ENCODE measurements around the gene CTPS1. TPM values are rescaled to one million over a fixed set of nuclear protein-coding genes. Genes with fewer than 3 reads are reported as not detected.
A peak's percentile ranks its signal among the peaks of the same experiment; 100 is the strongest.

Gene CTPS1
- total RNA-seq, 4 donors from 2014 or later = 29.8 to 46.3 (median 35.8) TPM

DNA sequence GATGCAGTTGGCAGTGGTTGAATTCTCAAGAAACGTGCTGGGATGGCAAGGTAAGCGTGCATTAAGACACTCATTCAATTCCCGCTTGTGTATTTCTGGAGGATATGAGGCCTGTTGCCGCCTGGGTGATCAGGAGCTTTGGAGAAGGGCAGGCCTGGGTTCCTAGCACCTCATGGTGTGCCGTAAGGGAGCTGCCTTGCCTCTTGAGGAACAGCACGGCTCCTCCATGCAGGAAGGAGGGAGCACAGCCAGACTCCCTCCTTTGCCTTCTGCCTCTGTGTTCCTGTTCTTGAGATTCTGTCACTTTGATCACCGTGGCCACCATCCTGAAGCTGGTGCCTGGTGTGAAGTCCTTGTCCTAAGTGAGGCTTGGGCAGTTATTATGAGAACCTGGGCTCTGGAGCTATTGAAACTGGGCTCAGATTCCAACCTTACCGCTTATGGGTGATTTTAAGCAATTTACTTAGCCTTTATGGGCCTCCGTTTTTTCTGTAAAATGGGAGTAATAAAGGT is 23.7 kb downstream of the CTPS1 start:
- WGBS, 2 donors = 74 to 81% methylated on average over 9 of the region's 9 CpGs
- Histone ChIP-seq H3K9me3 (no peaks in the 10 kb centered on the region), H3K27ac (peak overlapping the region in 2 of 4 donors; percentile 60 to 66), H3K4me1 (peaks cover 0 to 27% (median 15%) of the 10 kb centered on the region in 4 donors), H3K4me3 (no peak overlapping the region), H3K27me3 (no peaks in the 10 kb centered on the region), H3K36me3 (peaks cover 0 to 85% (median 0%) of the 10 kb centered on the region in 3 donors)
- TF ChIP-seq CTCF (IDR thresholded peaks at IDR 0.05) (no peak), POLR2A (IDR thresholded peaks at IDR 0.05) (no peak)
- DNase-seq (ENCODE audit: low spot score in 2 of 2) = no peak

GRCh38 chr1:41003640-41004220 is 24.2 kb downstream of the CTPS1 start:
- WGBS, 2 donors = 43% methylated on average over 11 of the region's 11 CpGs
- H3K4me3 ChIP-seq = no peak overlapping the region
- H3K27me3 ChIP-seq = no peaks in the 10 kb centered on the region
- H3K9me3 ChIP-seq = no peaks in the 10 kb centered on the region
- peaks cover 0 to 27% (median 15%) of the 10 kb centered on the region in 4 donors for H3K4me1 ChIP-seq
- peaks cover 0 to 85% (median 0%) of the 10 kb centered on the region in 3 donors for H3K36me3 ChIP-seq
- TF ChIP-seq EP300 (IDR thresholded peaks at IDR 0.05) = peak in 1 of 2 donors; percentile 85
- no peak for TF ChIP-seq POLR2A (IDR thresholded peaks at IDR 0.05)
- peak; percentile 28 to 79 (median 53) for TF ChIP-seq CTCF (IDR thresholded peaks at IDR 0.05)
- H3K27ac ChIP-seq = peak overlapping the region in 2 of 4 donors; percentile 60 to 66
- peak; percentile 96 to 100 for DNase-seq (ENCODE audit: low spot score in 2 of 2)

DNA sequence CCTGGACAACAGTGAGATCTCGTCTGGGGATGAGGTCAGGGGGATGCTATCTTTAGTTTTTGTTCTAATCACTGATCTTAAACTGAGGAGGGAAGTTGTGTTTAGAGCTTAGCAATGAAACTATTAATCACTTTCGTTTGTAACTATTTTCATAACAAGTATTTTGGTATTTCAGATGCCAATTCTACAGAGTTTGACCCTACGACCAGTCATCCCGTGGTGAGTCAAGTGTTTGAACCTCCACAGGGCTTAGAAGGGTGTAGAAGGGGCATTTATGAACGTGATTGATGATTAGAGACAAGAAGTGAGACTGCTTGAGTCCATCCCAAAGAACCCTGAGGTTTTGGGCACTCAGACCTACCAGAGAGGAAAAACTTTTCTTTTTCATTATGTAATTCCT is 26.4 kb downstream of the CTPS1 start:
- WGBS, 2 donors = 69 to 70% methylated on average over 5 of the region's 5 CpGs
- H3K4me3 ChIP-seq = no peak overlapping the region
- no peak for DNase-seq (ENCODE audit: low spot score in 2 of 2)
- H3K4me1 ChIP-seq = peaks cover 0 to 38% (median 15%) of the 10 kb centered on the region in 4 donors
- H3K36me3 ChIP-seq = peaks cover 0 to 88% (median 4%) of the 10 kb centered on the region in 3 donors
- no peaks in the 10 kb centered on the region for H3K9me3 ChIP-seq
- H3K27ac ChIP-seq = no peak overlapping the region
- TF ChIP-seq EP300 (IDR thresholded peaks at IDR 0.05) = no peak
- TF ChIP-seq CTCF (IDR thresholded peaks at IDR 0.05) = no peak
- no peak for TF ChIP-seq POLR2A (IDR thresholded peaks at IDR 0.05)
- H3K27me3 ChIP-seq = no peaks in the 10 kb centered on the region

DNA sequence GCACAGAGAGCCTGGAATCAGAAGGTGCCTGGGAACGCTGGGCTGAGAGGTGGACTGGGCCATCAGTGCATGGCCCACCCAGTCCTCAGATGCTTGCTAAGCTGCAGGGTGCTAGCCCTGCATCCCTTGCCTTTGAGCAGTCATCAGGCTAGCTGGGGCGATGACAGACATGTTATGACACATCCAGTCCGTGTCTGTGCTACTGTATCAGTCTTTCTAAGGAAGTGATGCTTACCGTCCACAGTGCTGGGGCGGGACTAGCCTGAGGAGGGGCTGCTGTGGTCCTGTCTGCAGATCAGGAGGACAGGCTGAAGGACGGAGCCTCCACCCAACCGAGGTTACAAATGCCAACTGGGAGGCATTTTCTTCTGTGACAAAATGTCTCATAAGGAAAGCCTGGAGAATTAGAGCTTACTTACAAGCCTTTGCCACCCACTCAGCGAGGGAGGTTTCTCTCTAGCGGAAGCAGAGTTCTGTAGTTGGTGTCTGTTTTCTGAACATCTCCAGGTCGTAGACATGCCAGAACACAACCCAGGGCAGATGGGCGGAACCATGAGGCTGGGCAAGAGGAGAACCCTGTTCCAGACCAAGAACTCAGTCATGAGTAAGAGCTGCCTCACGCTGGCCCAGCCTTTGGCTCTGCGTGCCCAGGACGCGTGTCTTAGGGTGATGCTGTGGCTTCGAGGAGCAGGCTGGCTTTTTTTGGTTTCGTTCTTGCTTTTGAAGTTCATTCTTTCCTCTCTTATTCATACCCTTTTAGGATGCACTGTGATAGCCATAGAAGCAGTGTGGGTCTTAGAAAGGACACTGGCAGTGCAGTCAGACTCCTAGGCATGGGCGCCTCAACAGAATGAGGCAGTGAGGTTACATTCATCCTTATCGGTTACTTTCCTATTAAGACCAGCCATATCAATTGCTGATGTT is 27.7 kb downstream of the CTPS1 start:
- Histone ChIP-seq H3K36me3 (peaks cover 0 to 91% (median 4%) of the 10 kb centered on the region in 3 donors), H3K4me3 (no peak overlapping the region), H3K9me3 (no peaks in the 10 kb centered on the region), H3K27ac (no peak overlapping the region), H3K4me1 (peaks cover 0 to 40% (median 14%) of the 10 kb centered on the region in 4 donors), H3K27me3 (no peaks in the 10 kb centered on the region)
- TF ChIP-seq EP300 (IDR thresholded peaks at IDR 0.05) = no peak
- TF ChIP-seq POLR2A (IDR thresholded peaks at IDR 0.05) = no peak
- TF ChIP-seq CTCF (IDR thresholded peaks at IDR 0.05) = no peak
- 92 to 93% methylated on average over 14 to 19 of the region's 19 CpGs for WGBS, 2 donors
- DNase-seq (ENCODE audit: low spot score in 2 of 2) = no peak
